GM12874 (cell line): ENCODE data around the gene HSPA12A.

Experiments
- CTCF ChIP-seq: IDR thresholded peaks from 2 replicates; pipeline ENCODE4 v1.5.1; 2011; ENCODE audit warnings: low read depth, mild to moderate bottlenecking, control low read depth, low read length, moderate library complexity; ENCODE audit not compliant: insufficient read depth

The HSPA12A gene

GRCh38 chr10:116784651-116785050 lies 42.3 kb upstream of the HSPA12A start:
- no peak for TF ChIP-seq CTCF

DNA sequence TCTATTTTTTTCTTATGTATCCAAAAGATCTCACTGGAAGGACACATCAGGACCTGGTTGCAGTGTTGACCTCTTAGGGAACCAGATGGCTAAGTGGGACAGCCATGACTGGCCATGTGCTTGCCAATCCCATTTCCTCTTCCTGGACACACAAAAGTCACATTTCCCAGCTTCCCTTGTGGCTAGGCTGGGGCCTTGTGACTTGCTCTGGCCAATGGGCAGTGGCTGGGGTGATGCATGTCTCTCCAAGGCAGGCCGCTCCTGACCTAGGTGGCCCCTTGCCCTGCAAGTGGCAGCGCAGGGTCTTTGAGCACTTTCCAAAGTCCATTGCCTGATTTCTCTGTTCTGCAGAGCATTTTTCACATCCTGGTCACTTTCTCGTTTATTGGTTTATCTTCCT lies 41.7 kb upstream of the HSPA12A start:
- TF ChIP-seq CTCF: no peak

GRCh38 chr10:116783011-116783655 lies 40.8 kb upstream of the HSPA12A start:
- TF ChIP-seq CTCF: no peak

GRCh38 chr10:116781370-116781884 lies 39.1 kb upstream of the HSPA12A start:
- no peak for TF ChIP-seq CTCF

- no peak for TF ChIP-seq CTCF
Observed at GRCh38 chr10:116780691-116781205, 38.4 kb upstream of the HSPA12A start.

GRCh38 chr10:116779076-116779687 lies 36.8 kb upstream of the HSPA12A start:
- no peak for TF ChIP-seq CTCF

DNA sequence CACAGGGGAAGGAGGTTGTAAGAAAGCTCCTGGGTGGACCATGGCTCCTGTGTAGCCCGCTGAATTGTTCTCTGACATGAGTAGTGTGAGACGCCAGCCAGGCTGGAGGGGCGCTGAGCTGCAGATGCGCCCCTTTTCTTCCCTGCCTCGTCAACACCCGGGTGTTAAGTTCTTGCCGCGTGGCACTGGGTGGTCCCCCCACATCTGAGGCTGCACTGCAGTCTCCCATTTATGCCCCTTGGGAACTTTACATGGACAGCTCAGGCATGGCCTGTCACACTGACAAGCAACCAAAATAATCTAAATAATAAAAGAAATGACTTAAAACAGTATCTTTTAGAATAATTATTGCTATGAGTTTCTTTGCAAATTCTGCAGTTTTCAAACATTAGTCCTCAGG lies 34.6 kb upstream of the HSPA12A start:
- no peak for TF ChIP-seq CTCF
